NCI-H1105 (cell line): ENCODE measurements around the gene ITPR2.
A peak's percentile ranks its signal among the peaks of the same experiment; 100 is the strongest.
"Not testable (repeated sequence)": the region's sequence is repeated elsewhere in the genome, so short reads cannot be mapped to it uniquely, and the experiment has no call there.

Source experiments
- DNase-seq: peaks from one replicate; lab custom pipeline; 2025; lab: John Stamatoyannopoulos, UW

Gene ITPR2

DNA sequence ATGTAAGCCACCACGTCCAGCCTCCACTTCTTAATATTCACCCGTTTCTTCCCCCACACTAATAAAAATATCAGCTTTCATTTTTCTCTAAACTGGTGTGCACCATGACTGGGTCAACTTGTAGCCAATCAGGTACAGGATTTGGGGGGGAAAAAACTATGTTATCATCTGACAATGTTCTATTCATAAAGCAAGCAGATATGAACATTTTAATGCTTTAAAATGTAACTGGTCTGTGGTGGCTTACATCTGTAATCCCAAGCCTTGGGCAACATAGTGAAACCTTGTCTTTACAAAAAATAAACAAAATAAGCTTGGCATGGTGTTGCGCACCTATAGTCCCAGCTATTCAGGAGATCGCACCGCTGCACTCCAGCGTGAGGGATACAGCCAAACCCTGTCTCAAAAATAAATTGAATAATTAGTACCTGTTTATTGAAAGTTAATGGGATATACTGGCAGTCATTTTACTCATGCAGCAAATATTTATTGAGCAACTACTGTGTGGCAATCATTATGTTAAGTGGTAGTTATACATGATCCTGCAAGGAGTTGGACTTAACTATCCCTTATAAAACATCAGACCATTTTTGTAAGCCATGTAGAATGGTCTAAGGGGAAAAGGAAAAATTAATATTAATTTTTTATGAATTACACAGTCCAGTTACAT is 15.3 kb upstream of the ITPR2 start:
- no peak for DNase-seq

DNA sequence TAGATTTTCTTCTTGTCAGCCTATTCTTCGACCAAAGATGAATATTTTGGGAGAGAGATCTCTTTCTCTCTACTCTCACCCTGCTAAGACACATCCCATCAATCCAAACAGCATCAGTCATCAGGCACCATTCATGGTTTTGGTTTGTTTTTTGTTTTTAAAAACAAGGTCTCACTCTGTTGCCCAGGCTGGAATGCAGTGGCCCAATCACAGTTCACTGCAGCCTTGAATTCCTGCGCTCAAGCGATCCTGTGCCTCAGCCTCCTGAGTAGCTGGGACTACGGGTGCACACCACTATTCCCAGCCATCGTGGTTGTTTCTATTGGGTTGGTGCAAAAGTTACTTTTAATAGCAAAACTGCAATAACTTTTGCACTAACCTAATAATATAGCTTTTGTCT is 14.4 kb upstream of the ITPR2 start:
- no peak for DNase-seq

DNA sequence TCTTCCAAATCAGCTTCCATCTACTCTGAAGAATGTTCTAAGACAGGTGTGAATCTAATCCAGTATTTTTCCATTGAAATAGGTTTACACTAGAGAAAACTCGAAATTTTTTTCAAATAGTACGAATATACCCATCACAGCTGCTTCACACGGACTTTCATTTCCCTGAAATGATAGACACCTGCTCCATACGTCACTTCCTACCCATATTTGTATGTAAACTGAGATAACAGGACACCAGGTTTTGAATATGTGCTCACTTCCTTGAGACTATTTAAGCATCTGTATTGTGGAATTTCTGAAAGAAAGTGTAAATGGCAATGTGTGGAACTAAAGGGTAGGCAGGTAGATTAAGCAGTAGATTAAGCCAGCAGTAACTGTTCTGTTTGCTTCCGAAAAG is 13.4 kb upstream of the ITPR2 start:
- DNase-seq: no peak

DNA sequence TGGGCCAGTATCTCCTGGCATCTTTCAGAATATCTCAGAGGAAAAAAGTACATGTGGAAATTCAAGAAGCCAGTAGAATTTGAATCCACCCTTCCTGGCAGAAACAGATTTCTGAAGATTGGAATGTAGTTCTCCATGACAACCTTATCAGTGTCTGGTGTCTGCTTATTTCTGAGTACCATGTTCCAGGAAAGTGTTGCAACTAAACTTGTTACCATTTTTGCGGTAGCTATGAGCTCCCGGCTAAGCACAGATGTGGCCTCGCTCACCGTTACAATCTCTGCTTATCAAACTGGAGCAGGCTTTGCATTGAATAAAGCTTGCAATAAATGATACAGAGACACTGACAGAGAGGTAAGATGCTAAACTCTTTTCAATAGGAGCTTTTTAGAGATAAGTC is 13.0 kb upstream of the ITPR2 start:
- no peak for DNase-seq

DNA sequence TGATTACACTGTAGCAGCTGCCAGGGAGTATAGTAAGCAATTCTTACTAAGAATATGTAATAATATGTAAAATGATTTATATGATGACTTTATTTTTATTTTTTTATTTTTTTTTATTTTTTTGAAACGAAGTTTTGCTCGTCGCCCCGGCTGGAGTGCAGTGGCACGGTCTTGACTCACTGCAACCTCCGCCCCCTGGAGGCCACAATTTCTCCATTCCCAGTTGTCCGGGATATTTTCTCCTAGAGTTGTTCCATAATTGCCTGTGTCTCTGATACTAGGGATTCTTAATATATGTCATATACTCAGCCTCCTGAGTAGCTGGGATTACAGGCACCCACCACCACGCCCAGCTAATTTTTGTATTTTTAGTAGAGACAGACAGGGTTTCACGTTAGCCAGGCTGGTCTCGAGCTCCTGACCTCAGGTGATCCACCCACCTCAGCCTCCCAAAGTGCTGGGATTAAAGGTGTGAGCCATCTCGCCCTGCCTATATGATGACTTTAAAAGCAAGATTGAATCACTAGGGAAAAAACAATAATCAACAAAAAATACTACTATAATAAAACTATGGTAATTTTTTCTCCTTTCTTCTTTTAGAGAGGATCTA is 12.2 kb upstream of the ITPR2 start:
- no peak for DNase-seq

DNA sequence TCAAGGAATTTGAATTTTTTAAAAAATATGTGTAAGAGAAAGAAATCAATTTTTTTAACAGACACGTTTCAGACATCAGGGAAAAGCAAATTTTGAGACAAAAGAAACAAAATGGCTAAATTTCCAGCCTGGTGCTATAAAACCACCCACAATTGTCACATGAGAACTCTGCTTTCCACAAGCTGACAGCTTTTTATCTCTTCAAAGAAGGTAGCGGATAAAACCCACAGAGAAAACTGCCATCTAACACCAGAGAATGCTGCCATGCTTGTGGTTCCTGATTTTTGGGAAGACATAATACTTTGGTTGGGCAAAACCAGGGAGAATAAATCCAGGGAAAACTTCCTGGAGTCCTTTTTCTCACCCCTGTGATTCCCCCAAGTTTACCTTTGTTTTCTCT is 10.3 kb upstream of the ITPR2 start:
- DNase-seq: no peak

DNA sequence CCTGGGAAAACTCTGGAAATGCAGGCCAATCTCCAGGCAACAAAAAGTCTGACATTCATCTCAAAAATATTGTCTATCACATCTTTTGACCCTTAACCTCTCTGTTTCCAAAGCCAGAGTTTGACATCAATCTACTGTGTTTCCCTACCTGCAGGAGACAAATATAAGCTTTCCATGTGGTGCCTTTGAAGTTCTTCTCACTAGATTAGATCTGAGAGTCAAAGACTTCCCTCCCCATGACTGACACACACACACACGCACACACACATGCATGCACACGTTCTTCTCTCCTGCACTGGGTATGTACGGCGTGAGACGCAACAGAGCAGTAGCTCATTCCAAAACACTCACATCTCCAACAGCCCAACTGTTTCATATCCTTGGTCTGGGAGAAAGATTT is 8.1 kb upstream of the ITPR2 start:
- no peak for DNase-seq

DNA sequence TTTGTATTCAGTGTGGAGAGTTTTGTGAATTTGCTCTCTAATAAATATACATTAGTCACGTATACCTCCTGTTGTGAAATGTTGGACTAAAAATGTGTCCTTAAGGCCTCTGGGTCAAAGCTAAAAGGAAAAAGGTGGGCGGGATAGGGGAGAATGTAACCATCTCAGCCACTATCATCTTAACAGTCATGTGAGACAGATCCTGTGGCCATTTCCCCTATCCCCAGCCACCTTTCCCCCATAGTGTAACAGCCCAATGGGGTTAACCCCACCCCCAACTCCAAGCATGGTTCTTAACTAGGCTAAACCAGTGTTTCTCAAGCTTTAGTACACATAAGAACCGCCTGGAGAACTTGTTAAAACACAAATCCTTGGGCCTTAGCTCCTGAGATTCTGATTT is 6.5 kb upstream of the ITPR2 start:
- no peak for DNase-seq

DNA sequence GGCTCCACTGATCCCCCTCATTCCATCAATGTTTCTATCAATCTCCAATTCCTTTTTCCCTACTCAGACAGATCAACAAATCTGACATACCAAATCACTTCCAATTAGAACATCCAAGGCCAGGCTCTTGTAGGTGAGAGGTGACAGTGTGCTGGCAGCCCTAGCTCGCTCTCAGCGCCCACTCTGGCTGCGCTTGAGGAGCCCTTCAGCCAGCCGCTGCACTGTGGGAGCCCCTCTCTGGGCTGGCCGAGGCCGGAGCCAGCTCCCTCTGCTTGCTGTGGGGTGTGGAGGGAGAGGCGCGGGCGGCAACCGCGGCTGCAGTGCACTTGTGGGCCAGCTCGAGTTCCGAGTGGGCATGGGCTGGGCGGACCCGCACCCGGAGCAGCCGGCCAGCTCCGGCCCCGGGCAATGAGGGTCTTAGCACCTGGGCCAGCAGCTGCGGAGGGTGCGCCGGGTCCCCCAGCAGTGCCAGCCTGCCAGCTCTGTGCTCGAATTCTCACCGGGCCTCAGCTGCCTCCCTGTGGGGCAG is 6.0 kb upstream of the ITPR2 start:
- DNase-seq: no peak

DNA sequence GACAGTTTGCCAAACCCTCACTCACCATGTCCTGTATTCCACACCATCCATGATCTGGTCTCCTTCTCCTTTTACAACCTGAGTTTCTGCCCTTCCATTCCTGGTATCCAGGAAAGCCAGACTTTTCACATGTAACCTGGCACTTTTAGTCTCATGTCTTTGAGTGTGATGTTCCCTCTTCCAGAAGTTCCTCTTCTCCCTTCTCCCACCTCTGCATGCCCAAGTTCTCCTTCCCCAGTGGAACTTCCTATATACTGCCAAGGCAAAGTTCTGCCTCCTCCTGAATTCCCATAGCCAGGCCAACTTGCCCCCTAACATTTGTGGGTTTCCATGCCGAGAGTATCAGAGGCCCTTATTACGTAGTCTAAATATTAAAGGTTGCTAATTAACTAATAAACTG is 3.2 kb upstream of the ITPR2 start:
- DNase-seq: no peak

DNA sequence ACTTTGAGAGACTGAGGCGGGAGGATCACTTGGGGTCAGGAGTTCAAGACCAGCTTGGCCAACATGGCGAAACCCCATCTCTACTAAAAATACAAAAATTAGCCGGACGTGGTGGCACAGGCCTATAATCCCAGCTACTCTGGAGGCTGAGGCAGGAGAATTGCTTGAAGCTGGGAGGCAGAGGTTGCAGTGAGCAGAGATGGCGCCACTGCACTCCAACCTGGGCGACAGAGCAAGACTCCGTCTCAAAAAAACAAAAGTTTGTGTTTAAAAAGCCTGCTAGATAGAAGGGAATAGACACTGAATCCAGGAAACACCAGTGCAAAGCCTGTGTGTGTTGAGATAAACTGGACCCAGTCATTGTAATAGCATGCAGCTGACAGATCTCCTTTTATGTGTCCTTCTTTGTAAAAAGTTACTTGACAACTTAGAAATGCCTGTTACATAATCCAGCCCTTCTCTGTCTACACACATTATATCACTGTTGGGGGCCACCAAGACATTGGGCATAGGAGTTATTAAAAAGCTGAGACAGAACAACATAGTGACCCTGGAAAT is 1.6 kb upstream of the ITPR2 start:
- not testable (repeated sequence) for DNase-seq

DNA sequence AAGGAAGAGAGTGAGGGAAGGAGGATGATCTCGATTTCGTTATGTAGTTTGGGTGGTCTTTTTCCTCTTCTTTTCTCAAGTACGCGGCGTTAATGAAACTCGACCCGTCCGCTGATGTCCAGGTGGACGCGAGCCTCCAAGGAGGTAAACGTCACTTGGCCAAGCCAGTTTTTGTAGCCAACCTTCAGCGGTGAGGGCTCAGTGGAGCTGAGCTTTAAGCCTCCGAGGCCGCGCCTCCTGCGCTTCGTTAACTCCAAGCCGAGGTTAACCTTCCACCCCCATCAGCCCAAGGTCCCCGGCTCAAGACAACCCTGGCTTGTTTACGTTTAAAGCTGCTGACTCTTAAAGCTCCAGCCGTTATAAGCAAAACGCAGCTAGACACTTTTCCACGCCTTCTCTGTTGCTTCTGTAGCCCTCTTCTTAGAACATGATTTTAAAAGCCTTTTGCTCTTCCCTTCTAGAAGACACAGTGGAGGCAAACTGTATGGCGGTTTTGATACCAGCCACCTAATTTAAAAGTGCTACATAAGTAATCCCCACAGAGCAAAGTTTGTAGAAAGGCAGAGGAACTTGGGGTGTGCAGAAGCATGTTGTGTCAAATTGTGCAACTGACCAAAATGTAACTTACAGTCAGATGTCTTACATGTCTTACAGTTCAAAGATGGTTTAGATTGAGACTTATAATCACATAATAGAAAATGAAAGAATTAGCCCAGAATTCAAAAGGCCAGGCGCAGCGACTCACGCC is 923 bp upstream of the ITPR2 start:
- peak; percentile 57 for DNase-seq

DNA sequence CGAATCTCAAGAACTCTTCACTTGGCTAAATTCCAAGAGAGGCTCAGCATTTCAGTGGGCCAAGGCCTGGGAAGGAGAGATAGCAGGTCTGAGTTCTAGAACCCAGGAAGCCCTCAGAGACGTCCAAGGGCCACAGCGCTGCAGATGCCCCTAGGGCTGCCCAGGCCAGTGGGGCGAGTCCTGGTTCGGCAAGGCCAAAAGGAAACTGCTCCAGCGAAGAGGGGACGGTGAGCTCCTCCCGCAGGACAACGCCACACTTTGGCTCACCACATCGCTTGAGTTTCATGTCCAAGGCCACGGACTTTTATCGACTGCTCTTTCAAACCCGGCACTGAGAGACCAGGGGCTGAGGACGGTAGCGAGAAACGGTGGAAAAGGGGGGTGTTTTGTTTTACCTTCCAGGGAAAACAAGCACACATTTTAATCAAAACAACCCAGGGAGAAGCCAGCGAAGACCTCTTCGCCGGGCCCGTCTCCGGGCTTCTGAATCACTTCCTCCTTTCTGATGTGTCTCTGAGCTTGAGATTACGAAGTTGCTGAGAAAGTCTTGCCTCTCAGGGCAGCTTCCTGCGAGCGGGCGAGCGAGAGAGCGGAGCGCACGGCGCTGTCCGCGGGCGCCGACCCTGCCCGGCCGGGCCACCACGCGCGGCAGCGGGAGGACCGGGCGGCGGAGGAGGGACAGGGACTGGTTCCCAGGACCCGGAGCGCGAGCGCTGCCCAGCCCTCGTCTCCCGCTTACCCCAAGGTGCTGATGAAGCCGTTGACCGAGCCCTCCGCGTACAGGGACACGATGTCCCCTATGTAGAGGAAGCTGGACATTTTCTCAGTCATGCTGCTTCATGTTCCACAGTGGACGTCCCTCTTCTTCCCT is 808 bp downstream of the ITPR2 start:
- peak; percentile 57 for DNase-seq

DNA sequence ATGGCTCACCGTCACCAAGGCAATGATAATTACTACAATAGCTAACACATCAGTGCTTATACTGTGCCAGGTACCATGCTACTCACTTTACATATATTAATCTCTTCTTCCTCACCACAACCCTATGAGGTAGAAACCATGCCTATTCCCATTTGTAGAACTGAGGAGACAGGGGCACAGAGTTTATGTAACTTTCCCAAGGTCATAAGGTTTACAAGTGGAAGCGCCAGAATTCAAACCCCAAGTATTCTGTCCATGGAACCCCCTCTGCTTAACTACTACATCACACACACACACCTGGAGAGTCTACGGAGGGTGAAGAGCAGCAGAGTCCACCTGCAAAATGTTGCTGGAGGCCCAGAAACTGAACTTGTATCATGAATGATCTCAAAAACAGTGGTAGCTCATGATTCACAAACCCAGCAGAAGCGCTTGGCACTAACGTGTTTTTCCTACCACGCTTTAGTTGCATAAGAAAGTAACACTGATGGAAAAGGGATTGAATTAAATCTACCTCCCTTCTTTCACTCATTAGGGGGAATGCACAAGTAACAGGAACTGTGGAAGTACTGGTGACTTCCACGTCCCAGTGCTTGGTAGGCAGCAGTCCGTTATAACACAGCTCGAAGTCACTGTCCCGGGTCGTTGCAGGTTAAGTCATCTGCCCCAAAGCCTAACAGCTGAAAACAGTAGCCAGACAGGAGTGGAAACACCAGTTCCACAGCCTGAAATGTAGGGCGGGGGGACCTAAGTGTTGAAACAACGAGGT is 2.0 kb downstream of the ITPR2 start:
- DNase-seq: no peak

DNA sequence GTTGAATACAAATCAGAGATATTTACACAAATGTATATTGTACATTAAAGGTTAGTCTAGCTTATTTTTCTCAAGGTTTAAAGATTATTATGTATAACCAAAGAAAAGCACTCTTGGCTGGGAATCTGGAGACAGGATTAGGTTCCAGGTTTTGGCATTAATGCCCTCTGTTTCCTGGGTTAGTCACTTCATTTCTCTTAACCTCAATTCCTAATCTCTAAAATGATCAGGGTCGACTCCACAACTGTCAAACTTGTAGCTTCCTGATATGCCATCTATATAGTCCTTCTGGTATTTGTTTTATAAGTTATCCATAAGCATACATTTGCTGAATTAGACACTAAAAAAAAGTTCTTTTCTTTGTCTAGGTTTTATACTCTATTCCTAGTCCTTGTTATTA is 2.6 kb downstream of the ITPR2 start:
- no peak for DNase-seq

DNA sequence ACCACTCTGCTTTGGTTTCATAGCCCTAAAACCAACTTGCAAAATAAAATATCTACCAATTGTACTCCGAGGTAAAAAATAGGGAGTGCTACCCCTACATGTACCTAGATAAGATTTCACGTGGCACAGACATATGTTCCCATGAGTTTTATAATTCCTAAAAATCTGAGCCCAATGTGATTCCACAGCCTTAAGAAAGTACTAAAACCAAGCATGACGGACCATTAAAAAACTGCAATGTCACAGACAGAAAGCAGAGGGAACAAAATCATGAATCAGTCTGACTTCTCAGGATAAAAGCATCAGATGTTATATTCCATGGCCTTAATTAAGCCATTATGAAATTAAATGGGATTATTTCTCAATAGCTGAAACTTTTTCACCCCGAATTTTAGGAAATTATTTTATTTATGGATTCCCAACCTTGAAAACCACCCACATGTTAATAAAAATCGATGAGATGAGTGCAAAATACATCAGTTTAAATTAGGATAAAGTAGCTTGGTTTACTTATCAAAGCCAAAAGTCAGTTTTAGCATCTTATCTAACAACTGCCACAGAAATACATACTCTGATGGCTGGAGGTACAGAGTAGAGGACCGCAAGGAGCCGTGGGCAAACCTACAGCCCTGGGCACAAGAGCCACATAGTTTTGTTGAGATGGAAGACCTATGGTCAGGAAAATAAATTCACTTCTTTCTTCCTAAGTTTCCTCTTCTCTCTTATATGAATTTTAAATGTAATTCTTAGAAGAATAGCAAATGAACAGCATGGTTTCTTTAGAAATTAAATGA is 4.5 kb downstream of the ITPR2 start:
- no peak for DNase-seq

DNA sequence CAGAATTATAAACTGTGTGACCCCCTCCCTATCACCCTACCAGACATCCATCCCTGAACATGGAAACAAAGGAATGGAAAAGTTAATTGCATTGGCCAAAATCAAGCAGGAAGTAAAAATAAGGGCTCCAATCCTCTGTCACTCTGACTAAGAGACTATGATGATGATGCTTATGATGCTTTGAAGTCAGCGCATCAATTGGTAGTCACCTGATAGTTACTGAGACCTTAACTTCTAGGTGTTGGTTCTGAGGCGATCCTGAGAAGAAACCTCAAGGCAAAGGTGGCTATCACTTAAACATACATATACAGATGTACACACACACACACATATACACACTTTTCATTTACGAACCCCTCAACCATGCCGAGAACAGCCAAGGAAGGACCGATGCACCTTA is 6.6 kb downstream of the ITPR2 start:
- DNase-seq: no peak

DNA sequence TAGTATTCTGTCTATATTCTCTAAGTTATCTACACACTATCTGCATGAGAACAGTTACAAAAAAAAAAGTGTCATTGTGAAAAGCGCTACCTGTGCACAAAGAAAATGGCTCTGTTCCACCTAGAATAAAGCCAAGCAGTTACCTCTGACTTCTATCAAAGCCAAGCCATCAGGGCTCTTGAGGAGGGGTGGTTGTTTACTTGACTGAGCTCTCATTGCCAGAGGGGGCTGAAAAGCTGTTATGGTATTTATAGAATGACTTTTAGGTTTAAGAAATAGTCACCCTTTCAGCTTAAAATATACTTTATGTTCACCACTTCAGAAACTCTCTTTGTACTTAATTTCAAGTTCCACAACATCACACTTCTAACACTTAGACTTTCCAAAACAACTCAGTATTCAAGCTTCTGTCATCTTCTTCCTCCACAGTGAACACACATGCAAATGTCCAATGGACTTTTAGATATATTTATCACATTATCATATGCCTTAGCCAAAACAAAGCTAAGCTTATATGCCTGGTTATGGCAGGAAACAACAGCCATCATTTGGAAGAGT is 7.5 kb downstream of the ITPR2 start:
- no peak for DNase-seq

DNA sequence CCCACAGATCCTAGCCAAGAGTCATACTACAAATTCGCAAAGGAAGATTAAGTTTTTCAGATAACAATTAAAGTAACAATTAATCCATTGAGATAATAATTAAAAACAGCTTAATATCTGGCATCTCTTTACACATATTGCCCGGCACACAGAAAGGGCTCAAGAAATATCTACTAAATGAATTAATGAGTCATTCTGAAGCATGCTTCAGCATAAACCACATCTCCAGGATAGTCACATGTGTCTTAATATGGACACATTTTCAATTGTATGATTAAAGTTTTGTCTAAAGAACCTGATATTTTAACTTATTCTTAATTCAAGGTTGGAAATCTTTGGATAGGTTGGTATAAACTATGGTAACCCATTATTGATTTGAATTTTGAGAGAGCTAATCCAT is 9.6 kb downstream of the ITPR2 start:
- no peak for DNase-seq

DNA sequence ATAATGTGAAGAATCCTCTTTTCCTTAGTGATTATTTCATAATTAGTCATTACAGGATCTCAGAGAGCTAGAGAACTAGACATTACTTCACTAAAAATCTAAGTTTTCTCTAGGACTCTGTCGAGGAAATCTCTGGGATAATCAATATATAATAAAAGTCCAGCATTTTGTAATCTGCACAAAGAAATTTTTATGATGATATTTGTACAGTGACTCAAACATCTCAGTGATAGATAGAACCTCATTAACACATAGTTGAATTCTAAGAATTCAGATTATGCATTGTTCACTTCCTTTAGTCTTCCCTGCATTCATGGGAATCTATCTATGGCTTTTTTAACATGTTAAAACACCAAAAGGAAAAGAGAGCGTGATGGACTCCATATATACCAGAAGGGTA is 11.0 kb downstream of the ITPR2 start:
- no peak for DNase-seq
